Mesenchymal stem cell (in vitro differentiated cells and primary cell): ENCODE measurements around the gene CCDC90B.

Experiments
- DNase-seq: peaks from one replicate; pipeline ENCODE4 v3.0.0-alpha.2; 2013
- H2AFZ ChIP-seq: one replicate; pipeline ENCODE4 v1.6.1; 2013; ENCODE audit warnings: low read depth, mild to moderate bottlenecking, control low read depth, inconsistent platforms, low read length, moderate library complexity
- H2AK5ac ChIP-seq: 2 replicates; pipeline ENCODE4 v1.6.1; 2013; ENCODE audit warnings: low read length, moderate library complexity, mild to moderate bottlenecking, inconsistent platforms; ENCODE audit not compliant: severe bottlenecking
- H2BK120ac ChIP-seq: one replicate; pipeline ENCODE4 v1.6.1; 2013; ENCODE audit warnings: low read depth, mild to moderate bottlenecking, inconsistent platforms, low read length, moderate library complexity
- H2BK12ac ChIP-seq, 2 experiments: one replicate each; pipeline ENCODE4 v1.6.1; 2013; ENCODE audit warnings: inconsistent platforms in 2 of 2, low read length in 2 of 2, mild to moderate bottlenecking in 2 of 2, moderate library complexity in 2 of 2, control low read depth in 1 of 2
- H2BK15ac ChIP-seq: one replicate; pipeline ENCODE4 v1.6.1; 2013; ENCODE audit warnings: mild to moderate bottlenecking, low read depth, inconsistent platforms; ENCODE audit not compliant: poor library complexity, severe bottlenecking
- H2BK5ac ChIP-seq: 2 replicates; pipeline ENCODE4 v1.6.1; 2013; ENCODE audit warnings: low read depth, mild to moderate bottlenecking, low read length, control low read depth, inconsistent platforms; ENCODE audit not compliant: poor library complexity, severe bottlenecking
- H3K14ac ChIP-seq, 2 experiments: one replicate each; pipeline ENCODE4 v1.6.1; 2013; ENCODE audit warnings: inconsistent platforms in 2 of 2, low read length in 2 of 2, control low read depth in 1 of 2, mild to moderate bottlenecking in 1 of 2, moderate library complexity in 1 of 2
- H3K18ac ChIP-seq, 2 experiments: one replicate each; pipeline ENCODE4 v1.6.1; 2013; ENCODE audit warnings: inconsistent platforms in 2 of 2, low read length in 2 of 2, control low read depth in 1 of 2, low read depth in 1 of 2, mild to moderate bottlenecking in 1 of 2
- H3K23ac ChIP-seq, 2 experiments: one replicate each; pipeline ENCODE4 v1.6.1; 2013; ENCODE audit warnings: inconsistent platforms in 2 of 2, low read length in 2 of 2, mild to moderate bottlenecking in 2 of 2, moderate library complexity in 2 of 2, control low read depth in 1 of 2
- H3K27ac ChIP-seq: 2 replicates; pipeline ENCODE4 v1.5.1; 2013; ENCODE audit warnings: mild to moderate bottlenecking, moderate library complexity, low read length, control low read depth, inconsistent platforms; ENCODE audit not compliant: poor library complexity, severe bottlenecking
- H3K27me3 ChIP-seq, 2 experiments: 2 replicates each; pipeline versions ENCODE4 v1.6.1 to v1.7.0; 2013; ENCODE audit warnings: low read length in 2 of 2, mild to moderate bottlenecking in 2 of 2, moderate library complexity in 2 of 2, control low read depth in 1 of 2, inconsistent platforms in 1 of 2; ENCODE audit not compliant: control insufficient read depth in 1 of 2, insufficient read depth in 1 of 2
- H3K36me3 ChIP-seq, 2 experiments: 2 replicates each; pipeline versions ENCODE4 v1.6.1 to v1.7.0; 2013; ENCODE audit warnings: low read length in 2 of 2, control low read depth in 1 of 2, inconsistent platforms in 1 of 2, low read depth in 1 of 2, mild to moderate bottlenecking in 1 of 2; ENCODE audit not compliant: insufficient read depth in 2 of 2, control insufficient read depth in 1 of 2
- H3K4ac ChIP-seq, 2 experiments: one replicate each; pipeline ENCODE4 v1.6.1; 2013; ENCODE audit warnings: inconsistent platforms in 2 of 2, low read length in 2 of 2, mild to moderate bottlenecking in 2 of 2, moderate library complexity in 2 of 2, control low read depth in 1 of 2, low read depth in 1 of 2
- H3K4me1 ChIP-seq: 2 replicates; pipeline ENCODE4 v1.6.1; 2013; ENCODE audit warnings: low read depth, low read length, control low read depth; ENCODE audit not compliant: control insufficient read depth, insufficient read depth
- H3K4me2 ChIP-seq: 2 replicates; pipeline ENCODE4 v1.6.1; 2013; ENCODE audit warnings: low read length, mild to moderate bottlenecking, inconsistent platforms; ENCODE audit not compliant: poor library complexity, severe bottlenecking
- H3K4me3 ChIP-seq, 2 experiments: 2 replicates each; pipeline versions ENCODE4 v1.5.1 to v1.7.0; 2013; ENCODE audit warnings: low read length in 2 of 2, mild to moderate bottlenecking in 2 of 2, control low read depth in 1 of 2, low read depth in 1 of 2; ENCODE audit not compliant: insufficient read depth in 1 of 2
- H3K79me1 ChIP-seq: replicated peaks from 2 replicates; pipeline ENCODE4 v1.6.1; 2013; ENCODE audit warnings: mild to moderate bottlenecking, control low read depth, low read length, inconsistent platforms; ENCODE audit not compliant: poor library complexity, severe bottlenecking
- H3K9ac ChIP-seq: 2 replicates; pipeline ENCODE4 v1.7.0; 2013; ENCODE audit warnings: mild to moderate bottlenecking, low read length, moderate library complexity
- H3K9me3 ChIP-seq: 2 replicates; pipeline ENCODE4 v1.7.0; 2013; ENCODE audit warnings: mild to moderate bottlenecking, low read length; ENCODE audit not compliant: control insufficient read depth
- H4K8ac ChIP-seq: one replicate; pipeline ENCODE4 v1.6.1; 2013; ENCODE audit warnings: inconsistent platforms, mild to moderate bottlenecking, low read length, moderate library complexity
- H4K91ac ChIP-seq: one replicate; pipeline ENCODE4 v1.6.1; 2013; ENCODE audit warnings: mild to moderate bottlenecking, low read length, inconsistent platforms
- WGBS: methylation state at CpG from one replicate; pipeline ENCODE4 v1.1.7; 2013; ENCODE audit warnings: mixed read lengths; 5-methylcytosine and 5-hydroxymethylcytosine counted together

The CCDC90B gene

DNA sequence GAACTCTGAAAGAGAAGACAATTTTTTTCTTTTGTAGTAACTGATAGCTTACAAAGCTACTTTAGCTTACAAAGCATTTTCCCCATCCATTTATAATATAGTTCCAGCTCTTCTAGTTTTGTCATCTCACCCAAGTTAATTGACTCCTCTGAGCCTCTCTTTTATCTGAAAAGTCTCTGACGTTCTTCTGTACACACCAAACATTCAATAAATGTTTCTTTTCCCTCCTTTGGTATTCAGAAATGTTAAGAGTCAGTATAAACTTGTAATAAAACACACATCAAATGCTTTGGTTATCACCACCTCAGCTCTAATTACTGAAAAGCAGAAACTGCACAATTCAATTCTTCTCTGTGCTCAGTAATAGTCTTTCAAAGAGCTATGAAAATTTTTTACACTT lies 5.9 kb downstream of the CCDC90B start:
- no peaks in the 10 kb centered on the region for H3K9me3 ChIP-seq
- peaks cover 7 to 56% of the 10 kb centered on the region in 2 experiments for H3K36me3 ChIP-seq
- no peak overlapping the region for H2BK12ac ChIP-seq
- H3K79me1 ChIP-seq, result peaks cover 6% of the 10 kb centered on the region
- no peak overlapping the region for H3K14ac ChIP-seq
- no peak overlapping the region for H2BK15ac ChIP-seq
- no peak overlapping the region for H3K4me2 ChIP-seq
- H2AFZ ChIP-seq, result no peak overlapping the region
- no peak overlapping the region for H2BK120ac ChIP-seq
- H3K23ac ChIP-seq, result no peak overlapping the region
- no peak overlapping the region for H3K27ac ChIP-seq
- no peak overlapping the region for H2BK5ac ChIP-seq
- H4K91ac ChIP-seq, result no peak overlapping the region
- H3K9ac ChIP-seq, result no peak overlapping the region
- H3K4me3 ChIP-seq, result no peak overlapping the region
- no peak overlapping the region for H3K4ac ChIP-seq
- DNase-seq, result no peak
- no peak overlapping the region for H3K18ac ChIP-seq
- no peak overlapping the region for H4K8ac ChIP-seq
- H3K4me1 ChIP-seq, result peaks cover 6% of the 10 kb centered on the region
- no peak overlapping the region for H2AK5ac ChIP-seq
- 67% methylated on average over 1 of the region's 1 CpG for WGBS
- no peaks in the 10 kb centered on the region for H3K27me3 ChIP-seq

DNA sequence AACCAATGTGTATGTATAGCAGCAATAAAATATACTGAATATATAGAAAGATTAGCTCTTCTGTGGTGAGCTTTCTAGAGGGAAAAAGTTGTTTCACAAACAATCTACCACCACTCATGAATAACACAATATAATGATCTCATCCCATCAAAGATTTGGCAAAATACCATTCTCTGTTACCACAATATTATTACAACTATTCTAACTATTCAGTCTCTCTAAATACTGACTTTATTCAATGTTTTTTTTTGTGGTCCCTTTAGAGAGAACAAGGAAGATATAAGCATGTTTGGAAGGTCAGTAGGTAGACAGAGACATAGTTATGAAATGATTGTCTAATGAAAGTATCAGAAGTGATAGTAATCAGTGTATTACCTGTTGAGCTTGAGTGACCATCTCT lies 7.8 kb downstream of the CCDC90B start:
- Histone ChIP-seq H3K4me2 (no peak overlapping the region), H3K4me3 (no peak overlapping the region), H3K9ac (no peak overlapping the region), H3K18ac (no peak overlapping the region), H4K91ac (no peak overlapping the region), H3K9me3 (no peaks in the 10 kb centered on the region), H3K36me3 (peaks cover 4 to 71% of the 10 kb centered on the region in 2 experiments), H3K79me1 (peaks cover 6% of the 10 kb centered on the region), H3K4me1 (peaks cover 3% of the 10 kb centered on the region), H4K8ac (no peak overlapping the region), H2BK12ac (no peak overlapping the region), H2AFZ (no peak overlapping the region), H2BK120ac (no peak overlapping the region), H3K27ac (no peak overlapping the region), H3K27me3 (no peaks in the 10 kb centered on the region), H3K4ac (no peak overlapping the region), H3K23ac (no peak overlapping the region), H2AK5ac (no peak overlapping the region), H2BK5ac (no peak overlapping the region), H2BK15ac (no peak overlapping the region), H3K14ac (no peak overlapping the region)
- DNase-seq, result no peak

DNA sequence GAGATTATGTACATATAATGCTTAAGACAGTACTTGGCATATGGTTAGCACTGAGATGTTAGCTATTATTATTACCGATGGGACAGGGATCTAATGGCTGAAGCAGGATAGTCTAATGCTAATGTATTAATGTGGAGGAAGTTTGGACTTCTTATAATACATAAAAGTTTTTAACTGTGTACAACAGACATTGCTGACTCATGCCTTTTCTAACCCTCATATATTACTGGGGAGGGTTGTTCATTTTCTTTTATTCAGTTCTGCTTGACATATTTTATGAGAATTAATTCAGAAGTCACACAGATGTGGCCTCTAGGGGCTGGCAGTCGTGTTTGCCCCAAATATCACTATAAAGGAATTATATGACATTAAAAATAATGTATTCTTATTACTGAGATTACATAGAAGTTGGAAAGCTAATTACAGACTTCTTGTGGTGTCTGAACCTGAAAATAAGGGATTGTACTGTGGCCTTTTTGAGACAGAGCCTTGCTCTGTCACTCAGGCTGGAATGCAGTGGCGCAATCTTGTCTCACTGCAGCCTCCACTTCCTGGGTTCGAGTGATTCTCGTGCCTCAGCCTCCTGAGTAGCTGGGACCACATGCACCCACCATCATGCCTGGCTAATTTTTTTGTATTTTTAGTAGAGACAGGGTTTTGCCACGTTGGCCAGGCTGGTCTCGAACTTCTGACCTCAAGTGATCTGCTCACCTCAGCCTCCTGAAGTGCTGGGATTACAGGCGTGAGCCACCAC lies 10.1 kb downstream of the CCDC90B start:
- WGBS, result 93% methylated on average over 7 of the region's 8 CpGs
- Histone ChIP-seq H3K27ac (no peak overlapping the region), H3K36me3 (peaks cover 6 to 81% of the 10 kb centered on the region in 2 experiments), H3K23ac (no peak overlapping the region), H3K4me3 (no peak overlapping the region), H2BK15ac (no peak overlapping the region), H3K9me3 (no peaks in the 10 kb centered on the region), H3K14ac (no peak overlapping the region), H3K4me1 (peaks cover 3% of the 10 kb centered on the region), H2AFZ (no peak overlapping the region), H3K4me2 (no peak overlapping the region), H2AK5ac (no peak overlapping the region), H3K79me1 (peaks cover 5% of the 10 kb centered on the region), H3K18ac (no peak overlapping the region), H3K9ac (no peak overlapping the region), H3K4ac (no peak overlapping the region), H4K91ac (no peak overlapping the region), H2BK120ac (no peak overlapping the region), H2BK12ac (no peak overlapping the region), H3K27me3 (no peaks in the 10 kb centered on the region), H4K8ac (no peak overlapping the region), H2BK5ac (no peak overlapping the region)
- DNase-seq, result no peak

DNA sequence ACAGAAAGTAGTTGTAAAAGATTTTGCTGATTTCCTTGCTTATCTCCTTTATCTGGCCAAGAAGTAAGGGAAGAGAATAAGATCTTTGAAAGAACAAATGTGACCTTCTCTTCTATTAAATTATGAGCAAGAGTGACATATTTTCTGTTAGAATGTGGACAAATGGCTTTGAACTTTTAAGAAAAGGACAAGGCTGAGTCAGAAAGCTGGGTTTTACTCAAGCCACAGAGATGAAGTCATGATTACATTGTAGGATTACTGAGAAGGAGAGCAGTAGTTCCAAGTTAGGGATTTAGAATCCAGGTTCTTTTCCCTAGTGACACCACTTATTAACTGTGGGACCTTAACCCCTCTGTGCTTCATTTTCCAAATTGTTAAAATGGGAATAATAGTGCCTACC lies 13.5 kb downstream of the CCDC90B start:
- Histone ChIP-seq H4K91ac (no peak overlapping the region), H3K27ac (peak overlapping the region; percentile 45), H3K9me3 (no peaks in the 10 kb centered on the region), H4K8ac (no peak overlapping the region), H3K23ac (no peak overlapping the region), H3K18ac (no peak overlapping the region), H3K14ac (no peak overlapping the region), H2BK120ac (no peak overlapping the region), H3K79me1 (peaks cover 5% of the 10 kb centered on the region), H3K4me2 (no peak overlapping the region), H3K4me3 (no peak overlapping the region), H3K4ac (no peak overlapping the region), H3K27me3 (no peaks in the 10 kb centered on the region), H3K9ac (peak overlapping the region; percentile 33), H2AFZ (no peak overlapping the region), H2BK15ac (no peak overlapping the region), H3K4me1 (peaks cover 2% of the 10 kb centered on the region), H2AK5ac (no peak overlapping the region), H2BK5ac (no peak overlapping the region), H2BK12ac (no peak overlapping the region), H3K36me3 (peaks cover 6 to 56% of the 10 kb centered on the region in 2 experiments)
- peak; percentile 61 for DNase-seq
